Measurements from ENCODE around the gene PANK4.

GRCh38 chr1:2539312-2539907 lies 13.0 kb upstream of the PANK4 start:
- TF ChIP-seq, protein P1, sequence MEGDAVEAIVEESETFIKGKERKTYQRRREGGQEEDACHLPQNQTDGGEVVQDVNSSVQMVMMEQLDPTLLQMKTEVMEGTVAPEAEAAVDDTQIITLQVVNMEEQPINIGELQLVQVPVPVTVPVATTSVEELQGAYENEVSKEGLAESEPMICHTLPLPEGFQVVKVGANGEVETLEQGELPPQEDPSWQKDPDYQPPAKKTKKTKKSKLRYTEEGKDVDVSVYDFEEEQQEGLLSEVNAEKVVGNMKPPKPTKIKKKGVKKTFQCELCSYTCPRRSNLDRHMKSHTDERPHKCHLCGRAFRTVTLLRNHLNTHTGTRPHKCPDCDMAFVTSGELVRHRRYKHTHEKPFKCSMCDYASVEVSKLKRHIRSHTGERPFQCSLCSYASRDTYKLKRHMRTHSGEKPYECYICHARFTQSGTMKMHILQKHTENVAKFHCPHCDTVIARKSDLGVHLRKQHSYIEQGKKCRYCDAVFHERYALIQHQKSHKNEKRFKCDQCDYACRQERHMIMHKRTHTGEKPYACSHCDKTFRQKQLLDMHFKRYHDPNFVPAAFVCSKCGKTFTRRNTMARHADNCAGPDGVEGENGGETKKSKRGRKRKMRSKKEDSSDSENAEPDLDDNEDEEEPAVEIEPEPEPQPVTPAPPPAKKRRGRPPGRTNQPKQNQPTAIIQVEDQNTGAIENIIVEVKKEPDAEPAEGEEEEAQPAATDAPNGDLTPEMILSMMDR (IDR thresholded peaks at IDR 0.05): peak in 2 of 4 donors; percentile 8 to 13
- no peak for TF ChIP-seq POLR2A (IDR thresholded peaks at IDR 0.05)
